ENCODE data around the gene MIS18A. TPM values are rescaled to one million over a fixed set of nuclear protein-coding genes. Genes with fewer than 3 reads are reported as not detected.
A peak's percentile ranks its signal among the peaks of the same experiment; 100 is the strongest.
"Not testable (repeated sequence)": the region's sequence is repeated elsewhere in the genome, so short reads cannot be mapped to it uniquely, and the experiment has no call there.

MIS18A gene
- total RNA-seq, 1 donor from 2014 or later: 31.9 TPM

GRCh38 chr21:32260130-32260529 lies 18.7 kb downstream of the MIS18A start:
- H3K9me3 Mint-ChIP-seq: no peaks in the 10 kb centered on the region
- H3K4me1 Mint-ChIP-seq (ENCODE audit: unreplicated experiment): peaks cover 24% of the 10 kb centered on the region
- no peaks in the 10 kb centered on the region for H3K36me3 Mint-ChIP-seq
- peaks cover 3% of the 10 kb centered on the region for H3K27me3 Mint-ChIP-seq
- DNase-seq (ENCODE audit: extremely low spot score, unreplicated experiment): no peak
- H3K27ac Mint-ChIP-seq: no peak overlapping the region
- no peak for TF ChIP-seq CTCF (conservative IDR thresholded peaks at IDR 0.05)
- H3K4me3 Mint-ChIP-seq: no peak overlapping the region

- peaks cover 24% of the 10 kb centered on the region for H3K4me1 Mint-ChIP-seq (ENCODE audit: unreplicated experiment)
- DNase-seq (ENCODE audit: extremely low spot score, unreplicated experiment); H3K36me3 Mint-ChIP-seq; H3K9me3 Mint-ChIP-seq; H3K4me3 Mint-ChIP-seq; H3K27me3 Mint-ChIP-seq; H3K27ac Mint-ChIP-seq: not testable (repeated sequence)
Measured at GRCh38 chr21:32258786-32259048, 20.1 kb downstream of the MIS18A start.

- TF ChIP-seq CTCF (conservative IDR thresholded peaks at IDR 0.05): peak; percentile 93
Measured at GRCh38 chr21:32257962-32258785, 20.7 kb downstream of the MIS18A start.

GRCh38 chr21:32256873-32257620 lies 21.8 kb downstream of the MIS18A start:
- Mint-ChIP-seq H3K27ac (no peak overlapping the region), H3K4me3 (peak overlapping the region; percentile 41), H3K4me1 (ENCODE audit: unreplicated experiment) (peaks cover 28% of the 10 kb centered on the region), H3K36me3 (no peaks in the 10 kb centered on the region), H3K9me3 (no peaks in the 10 kb centered on the region), H3K27me3 (peaks cover 3% of the 10 kb centered on the region)
- TF ChIP-seq CTCF (conservative IDR thresholded peaks at IDR 0.05): no peak
- no peak for DNase-seq (ENCODE audit: extremely low spot score, unreplicated experiment)

More at GRCh38 chr21:32257962-32258785, 20.7 kb downstream of the MIS18A start:
- Mint-ChIP-seq H3K36me3 (no peaks in the 10 kb centered on the region), H3K9me3 (no peaks in the 10 kb centered on the region), H3K27me3 (peaks cover 3% of the 10 kb centered on the region), H3K4me1 (ENCODE audit: unreplicated experiment) (peaks cover 28% of the 10 kb centered on the region), H3K4me3 (no peak overlapping the region), H3K27ac (no peak overlapping the region)
- DNase-seq (ENCODE audit: extremely low spot score, unreplicated experiment): no peak

GRCh38 chr21:32256251-32256650 lies 22.6 kb downstream of the MIS18A start:
- H3K4me3 Mint-ChIP-seq: no peak overlapping the region
- H3K36me3 Mint-ChIP-seq: no peaks in the 10 kb centered on the region
- peaks cover 9% of the 10 kb centered on the region for H3K27me3 Mint-ChIP-seq
- peaks cover 32% of the 10 kb centered on the region for H3K4me1 Mint-ChIP-seq (ENCODE audit: unreplicated experiment)
- no peak for DNase-seq (ENCODE audit: extremely low spot score, unreplicated experiment)
- TF ChIP-seq CTCF (conservative IDR thresholded peaks at IDR 0.05): no peak
- H3K9me3 Mint-ChIP-seq: no peaks in the 10 kb centered on the region
- H3K27ac Mint-ChIP-seq: no peak overlapping the region

- H3K27me3 Mint-ChIP-seq: peaks cover 13% of the 10 kb centered on the region
- H3K9me3 Mint-ChIP-seq: no peaks in the 10 kb centered on the region
- no peaks in the 10 kb centered on the region for H3K36me3 Mint-ChIP-seq
- H3K27ac Mint-ChIP-seq: no peak overlapping the region
- no peak for DNase-seq (ENCODE audit: extremely low spot score, unreplicated experiment)
- peaks cover 42% of the 10 kb centered on the region for H3K4me1 Mint-ChIP-seq (ENCODE audit: unreplicated experiment)
- TF ChIP-seq CTCF (conservative IDR thresholded peaks at IDR 0.05): no peak
- H3K4me3 Mint-ChIP-seq: no peak overlapping the region
Measured at GRCh38 chr21:32253215-32253641, 25.6 kb downstream of the MIS18A start.

Data from type B pancreatic cell (in vitro differentiated cells).